Activated T-cell treated with anti-CD3 and anti-CD28 coated beads for 24 hours (primary cell): ENCODE data around the gene TIMM29.
"Not testable (repeated sequence)": the region's sequence is repeated elsewhere in the genome, so short reads cannot be mapped to it uniquely, and the experiment has no call there.

ENCODE experiments used
- DNase-seq: peaks from one replicate; pipeline ENCODE4 v3.0.0-alpha.2; 2020; ENCODE audit warnings: low read depth

Gene TIMM29

DNA sequence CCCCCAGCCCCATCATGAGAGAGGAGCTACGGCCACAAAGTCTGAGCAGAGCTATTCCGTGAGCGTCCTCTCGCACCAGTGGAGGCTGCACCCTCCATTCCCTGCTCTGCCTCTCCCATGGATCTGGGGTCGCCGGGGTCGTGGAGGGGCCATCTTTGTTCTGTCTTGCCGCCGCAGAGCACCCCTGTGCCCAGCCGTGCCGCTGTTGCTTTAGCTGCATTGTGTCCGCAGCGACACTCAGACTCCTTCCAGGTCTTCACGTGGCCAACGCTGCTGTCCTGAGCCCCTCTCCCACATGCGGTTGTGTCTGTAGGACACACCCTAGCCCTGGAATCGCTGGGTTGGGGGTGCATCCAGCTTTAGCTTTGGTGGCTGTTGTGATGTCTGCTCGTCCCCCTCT, 16.0 kb upstream of the TIMM29 start:
- no peak for DNase-seq

GRCh38 chr19:10913716-10914340, 14.8 kb upstream of the TIMM29 start:
- DNase-seq: no peak

DNA sequence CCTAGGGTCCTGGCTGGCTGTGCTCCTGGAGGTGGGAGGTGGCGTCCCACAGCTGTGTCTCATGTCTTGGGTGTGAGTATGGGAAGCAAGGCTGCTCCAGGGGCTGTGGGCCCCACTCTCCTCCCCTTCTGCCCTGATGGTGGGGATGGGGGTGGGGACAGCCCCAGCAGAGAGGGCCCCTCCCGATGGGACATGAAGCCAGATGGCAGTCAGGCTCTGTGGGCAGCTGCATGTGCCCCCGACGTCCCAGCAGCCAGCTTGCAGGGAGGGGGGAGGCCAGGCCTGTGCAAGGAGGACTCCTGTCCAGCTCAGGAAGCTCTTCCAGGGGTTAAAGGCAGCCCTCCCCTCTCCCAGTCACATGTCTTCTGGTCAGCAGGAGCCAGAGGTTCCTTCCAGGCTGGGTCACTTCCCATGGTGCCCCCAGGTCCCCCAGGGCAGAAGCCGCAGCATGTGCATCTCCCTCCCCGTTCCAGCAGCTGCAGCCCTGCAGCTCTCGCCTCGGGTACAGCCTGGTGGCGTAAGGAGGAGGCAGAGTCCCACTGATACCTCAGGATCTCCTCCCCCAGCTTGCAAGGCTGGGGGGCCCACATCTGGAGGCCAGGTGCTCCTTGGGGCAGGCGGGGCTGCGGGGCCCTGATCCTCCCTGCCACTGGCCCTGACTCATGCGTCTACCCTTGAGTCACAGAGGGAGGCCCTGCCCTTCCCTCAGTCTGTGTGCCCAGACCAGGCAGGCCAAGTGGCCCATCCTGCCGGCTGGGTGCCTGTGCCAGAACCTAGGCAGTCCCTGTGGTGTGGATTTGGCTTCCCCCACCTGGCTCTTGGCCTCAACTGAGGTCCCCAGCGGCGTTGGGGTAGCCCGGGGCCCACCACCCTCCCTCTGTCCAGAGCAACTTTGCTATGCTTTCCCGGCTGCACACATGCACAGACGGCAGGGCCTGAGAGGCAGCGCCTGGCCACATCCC, 13.2 kb upstream of the TIMM29 start:
- no peak for DNase-seq

DNA sequence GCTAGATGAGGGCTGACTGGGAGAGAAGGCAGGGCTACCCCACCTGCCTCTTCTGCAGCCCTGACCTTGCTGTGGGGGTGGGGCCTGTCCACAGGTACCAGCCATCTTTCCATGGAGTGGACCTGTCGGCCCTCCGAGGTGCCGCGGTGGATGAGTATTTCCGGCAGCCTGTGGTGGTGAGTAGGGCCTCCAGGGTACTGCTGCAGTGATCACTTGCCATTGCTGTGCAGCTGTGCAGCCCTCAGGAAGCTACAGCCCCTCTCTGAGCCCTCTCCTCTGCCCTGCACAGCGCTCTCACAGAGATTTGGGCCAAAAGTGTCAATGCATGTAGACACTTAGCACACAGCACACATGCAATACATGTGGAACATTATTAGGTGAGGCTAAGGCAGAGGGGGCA, 12.0 kb upstream of the TIMM29 start:
- no peak for DNase-seq

DNA sequence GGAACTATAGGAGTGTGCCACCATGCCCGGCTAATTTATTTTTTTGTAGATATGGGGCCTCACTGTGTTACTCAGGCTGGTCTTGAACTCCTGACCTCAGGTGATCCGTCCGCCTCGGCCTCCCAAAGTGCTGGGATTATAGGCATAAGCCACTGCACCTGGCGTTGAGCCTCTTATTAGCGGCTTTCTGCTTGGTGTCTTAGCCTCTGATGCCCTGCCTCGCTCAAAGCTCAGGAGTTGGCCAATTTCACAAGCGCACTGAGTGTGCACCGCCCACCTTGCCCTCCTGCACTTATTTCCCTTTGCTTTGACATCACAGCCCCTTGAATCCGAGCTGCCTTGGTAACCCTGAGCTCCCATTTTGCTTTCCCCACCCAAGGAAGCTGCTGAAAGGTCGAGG, 10.3 kb upstream of the TIMM29 start:
- no peak for DNase-seq

DNA sequence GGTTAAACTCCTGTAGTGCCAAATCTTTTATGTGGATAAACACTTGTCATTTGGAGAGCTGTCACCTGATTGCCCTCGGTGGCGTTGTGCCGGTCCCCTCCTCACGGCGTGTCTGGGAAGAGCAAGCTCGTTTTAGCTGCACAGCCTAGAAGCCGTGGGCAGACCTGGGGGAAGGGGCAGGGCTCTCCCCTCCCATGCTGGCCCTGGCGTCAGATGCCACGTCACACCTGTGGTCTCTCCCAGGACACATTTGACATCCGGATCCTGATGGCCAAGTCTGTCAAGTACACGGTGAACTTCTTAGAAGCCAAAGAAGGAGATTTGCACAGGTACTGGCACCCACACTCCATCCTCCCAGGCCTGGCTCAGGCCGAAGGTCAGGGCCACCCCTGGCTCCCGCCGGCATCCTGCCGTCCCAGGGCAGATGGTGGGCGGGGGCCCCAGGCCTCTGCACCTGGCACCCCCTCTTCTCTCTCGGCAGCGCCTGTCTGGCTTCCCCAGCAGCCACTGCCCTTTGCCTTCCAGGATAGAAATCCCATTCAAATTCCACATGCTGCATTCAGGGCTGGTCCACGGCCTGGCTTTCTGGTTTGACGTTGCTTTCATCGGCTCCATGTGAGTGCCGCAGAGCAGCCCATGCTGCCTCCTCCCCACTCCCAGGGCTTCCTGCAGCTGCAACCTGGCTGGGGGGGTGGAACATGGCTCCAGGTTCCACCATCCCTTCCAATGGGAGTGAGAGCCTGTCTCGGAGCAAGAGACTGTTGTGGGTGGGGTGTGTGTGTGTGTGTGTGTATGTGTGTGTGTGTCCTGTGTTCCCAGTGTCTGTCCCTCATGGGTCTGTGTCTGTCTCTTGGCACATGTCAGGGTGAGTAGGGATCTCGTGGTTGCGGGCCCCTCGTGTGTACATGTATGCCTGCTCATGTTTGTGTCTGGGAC, 9.0 kb upstream of the TIMM29 start:
- no peak for DNase-seq

GRCh38 chr19:10920288-10920655, 8.3 kb upstream of the TIMM29 start:
- DNase-seq: no peak

DNA sequence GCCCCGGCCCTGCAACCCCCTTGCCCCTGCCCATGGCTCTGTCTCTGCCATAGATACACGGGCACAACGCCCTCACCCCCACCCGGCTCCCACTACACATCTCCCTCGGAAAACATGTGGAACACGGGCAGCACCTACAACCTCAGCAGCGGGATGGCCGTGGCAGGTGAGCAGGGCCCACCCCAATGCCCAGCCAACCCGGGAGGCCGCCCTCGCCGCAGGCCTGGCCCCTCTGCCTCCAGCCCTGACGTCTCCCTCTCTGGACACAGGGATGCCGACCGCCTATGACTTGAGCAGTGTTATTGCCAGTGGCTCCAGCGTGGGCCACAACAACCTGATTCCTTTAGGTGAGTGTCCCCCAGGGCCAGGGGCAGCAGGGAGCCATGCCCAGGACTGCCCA, 7.8 kb upstream of the TIMM29 start:
- no peak for DNase-seq

DNA sequence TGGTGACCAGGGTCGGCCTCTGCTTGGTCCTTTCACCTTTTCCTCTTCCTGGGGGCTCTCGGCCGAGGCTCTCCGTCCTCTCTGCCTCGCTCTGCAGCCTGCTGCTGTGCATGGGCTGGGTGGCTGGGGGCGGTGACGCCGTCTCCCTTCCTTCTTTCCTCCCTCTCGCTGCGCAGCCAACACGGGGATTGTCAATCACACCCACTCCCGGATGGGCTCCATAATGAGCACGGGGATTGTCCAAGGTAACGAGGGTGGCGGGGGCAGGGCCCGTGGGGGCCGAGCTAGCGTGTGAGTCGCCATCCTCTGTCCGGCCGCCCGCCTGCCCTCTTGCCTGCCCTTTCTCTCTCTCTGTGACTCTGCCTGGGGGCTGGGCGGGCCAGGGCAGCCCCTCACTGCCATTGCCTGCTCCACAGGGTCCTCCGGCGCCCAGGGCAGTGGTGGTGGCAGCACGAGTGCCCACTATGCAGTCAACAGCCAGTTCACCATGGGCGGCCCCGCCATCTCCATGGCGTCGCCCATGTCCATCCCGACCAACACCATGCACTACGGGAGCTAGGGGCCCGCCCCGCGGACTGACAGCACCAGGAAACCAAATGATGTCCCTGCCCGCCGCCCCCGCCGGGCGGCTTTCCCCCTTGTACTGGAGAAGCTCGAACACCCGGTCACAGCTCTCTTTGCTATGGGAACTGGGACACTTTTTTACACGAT, 7.3 kb upstream of the TIMM29 start:
- no peak for DNase-seq

GRCh38 chr19:10921910-10922637, 6.5 kb upstream of the TIMM29 start:
- no peak for DNase-seq

DNA sequence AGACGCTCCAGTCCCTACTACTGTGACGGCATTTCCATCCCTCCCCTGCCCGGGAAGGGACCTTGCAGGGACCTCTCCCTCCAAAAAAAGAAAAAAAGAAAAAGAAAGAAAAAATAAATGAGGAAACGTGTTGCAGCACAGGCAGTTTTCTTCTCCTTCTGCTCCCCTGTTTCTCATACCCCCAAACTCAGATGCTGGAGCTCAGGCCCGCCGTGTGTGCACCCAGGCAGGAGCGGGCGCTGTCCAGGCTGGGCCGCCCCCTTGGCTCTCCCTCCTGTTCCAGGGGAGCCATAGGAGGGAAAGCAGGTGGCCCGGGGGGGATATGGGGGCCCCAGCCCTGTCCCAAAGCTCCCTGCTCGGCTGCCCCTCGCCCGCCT, 6.0 kb upstream of the TIMM29 start:
- no peak for DNase-seq

GRCh38 chr19:10923260-10924112, 5.1 kb upstream of the TIMM29 start:
- DNase-seq: no peak

DNA sequence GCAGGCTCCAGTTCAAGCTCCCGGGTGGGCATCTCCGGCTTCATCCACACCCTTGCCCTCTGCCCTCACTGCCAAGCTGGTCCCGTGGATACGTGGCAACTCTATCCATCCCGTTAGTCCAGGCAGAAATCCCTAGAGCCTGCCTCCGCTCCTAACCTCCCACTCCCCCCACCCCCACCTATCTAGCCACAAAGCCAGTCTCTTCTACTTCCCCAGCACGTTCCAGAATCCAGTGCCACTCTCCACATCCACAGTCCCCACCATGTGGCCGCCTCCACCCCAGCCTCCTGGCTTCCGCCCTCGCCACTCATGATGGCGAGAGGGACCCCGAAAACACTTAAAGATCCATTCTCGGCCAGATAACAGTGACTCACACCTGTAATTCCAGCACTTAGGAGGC, 4.0 kb upstream of the TIMM29 start:
- DNase-seq: no peak

DNA sequence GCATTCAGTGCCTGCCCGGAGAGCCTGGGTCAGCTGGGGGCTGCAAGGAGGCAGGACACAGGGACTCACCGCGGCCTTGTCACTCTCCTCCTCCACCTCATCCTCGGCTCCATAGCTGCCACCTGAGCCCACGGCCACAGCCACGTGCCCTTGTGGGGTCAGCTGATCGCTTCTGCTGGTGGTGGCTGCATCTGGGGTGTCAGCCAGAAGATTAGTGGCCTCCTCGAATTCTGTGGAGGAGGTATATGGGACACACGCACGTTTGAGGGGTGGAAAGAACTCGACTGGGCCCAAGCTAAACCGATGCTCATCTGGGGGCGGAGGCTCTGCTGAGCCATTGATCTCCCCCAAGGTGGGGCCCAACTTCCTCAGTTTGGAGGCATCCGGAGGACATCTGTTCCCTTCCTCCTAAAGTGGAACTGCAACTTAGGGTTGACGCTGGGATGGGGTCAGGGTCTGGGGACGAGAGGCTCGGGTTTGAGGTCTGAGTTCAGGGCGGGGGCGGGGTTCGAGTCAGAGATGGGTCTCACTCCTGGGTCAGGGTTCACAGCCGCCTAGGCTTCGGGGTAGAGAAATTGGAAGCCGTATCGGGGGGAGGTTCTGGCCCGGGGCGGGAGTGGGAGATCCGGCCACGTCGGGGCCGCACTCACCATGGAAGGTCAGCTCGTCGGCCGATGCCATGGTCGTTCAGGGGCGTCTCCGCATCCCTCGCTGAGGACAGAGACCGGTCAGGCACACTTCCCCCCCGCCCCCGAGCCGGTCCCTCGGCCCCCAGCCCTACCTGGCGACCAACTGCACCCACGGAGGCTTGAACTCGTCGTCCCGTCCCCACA, 665 bp upstream of the TIMM29 start:
- no peak for DNase-seq

DNA sequence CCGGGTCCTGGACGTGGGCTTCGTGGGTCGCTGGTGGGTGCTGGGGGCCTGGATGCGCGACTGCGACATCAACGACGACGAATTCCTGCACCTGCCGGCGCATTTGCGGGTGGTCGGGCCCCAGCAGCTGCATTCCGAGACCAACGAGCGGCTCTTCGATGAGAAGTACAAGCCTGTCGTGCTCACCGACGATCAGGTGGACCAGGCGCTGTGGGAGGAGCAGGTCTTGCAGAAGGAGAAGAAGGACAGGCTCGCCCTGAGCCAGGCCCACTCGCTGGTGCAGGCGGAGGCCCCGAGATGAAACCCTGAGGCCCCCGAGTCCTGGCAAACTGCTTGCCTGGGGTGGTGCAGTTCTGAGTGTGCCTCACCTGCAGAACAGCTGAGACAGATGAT, 787 bp downstream of the TIMM29 start:
- no peak for DNase-seq

GRCh38 chr19:10935371-10936059, 6.9 kb downstream of the TIMM29 start:
- no peak for DNase-seq

DNA sequence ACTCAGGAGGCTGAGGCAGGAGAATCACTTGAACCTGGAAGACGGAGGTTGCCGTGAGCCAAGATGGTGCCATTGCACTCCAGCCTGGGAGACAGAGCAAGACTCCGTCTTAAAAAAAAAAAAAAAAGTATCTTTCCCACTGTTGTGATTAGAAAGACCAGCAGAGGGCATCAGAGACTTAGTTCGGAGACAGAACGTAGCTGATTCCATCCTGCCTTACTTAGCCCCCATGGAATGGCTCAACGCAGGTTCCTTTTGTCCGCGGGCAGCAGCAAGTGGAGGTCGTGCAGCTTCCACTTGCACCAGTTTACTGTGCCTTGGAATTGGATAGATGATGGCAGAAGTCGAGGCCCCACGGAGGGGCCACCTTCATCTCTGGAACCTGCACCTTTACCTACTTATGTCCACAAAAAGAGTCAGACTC, 8.1 kb downstream of the TIMM29 start:
- no peak for DNase-seq

DNA sequence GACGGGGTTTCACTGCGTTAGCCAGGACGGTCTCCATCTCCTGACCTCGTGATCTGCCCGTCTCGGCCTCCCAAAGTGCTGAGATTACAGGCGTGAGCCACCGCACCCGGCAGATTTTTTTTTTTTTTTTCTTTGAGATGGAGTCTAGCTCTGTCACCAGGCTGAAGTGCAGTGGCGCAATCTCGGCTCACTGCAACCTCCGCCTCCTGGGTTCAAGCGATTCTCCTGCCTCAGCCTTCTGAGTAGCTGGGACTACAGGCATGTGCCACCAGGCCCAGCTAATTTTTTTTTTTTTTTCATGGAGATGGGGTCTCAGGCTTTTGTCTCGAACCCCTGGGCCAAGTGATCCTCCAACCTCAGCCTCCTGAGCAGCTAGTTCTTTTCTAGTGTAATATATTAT, 13.0 kb downstream of the TIMM29 start:
- DNase-seq: not testable (repeated sequence)

GRCh38 chr19:10943412-10943811, 14.8 kb downstream of the TIMM29 start:
- not testable (repeated sequence) for DNase-seq
